Testis (tissue), 3 donors: ENCODE results near the gene HYAL3. TPM values are rescaled to one million over a fixed set of nuclear protein-coding genes. Genes with fewer than 3 reads are reported as not detected.

Experiments
- DNase-seq: peaks from one replicate; pipeline ENCODE4 v3.0.0-alpha.2; 2019
- H3K27ac ChIP-seq, 2 donors: fragments of 200-600 bp; sonication (generic); one replicate each; pipeline ENCODE4 v1.5.1; 2019
- H3K27me3 ChIP-seq: fragments of 200-600 bp; sonication (generic); one replicate; pipeline ENCODE4 v1.5.1; 2019
- H3K36me3 ChIP-seq: fragments of 200-600 bp; sonication (generic); one replicate; pipeline ENCODE4 v1.5.1; 2017; ENCODE audit warnings: low read depth; ENCODE audit errors: missing control alignments
- H3K4me1 ChIP-seq: fragments of 200-600 bp; sonication (generic); one replicate; pipeline ENCODE4 v1.5.1; 2019
- H3K4me3 ChIP-seq, 2 donors: fragments of 200-600 bp; sonication (generic); one replicate each; pipeline ENCODE4 v1.5.1; 2017 to 2019
- H3K9me3 ChIP-seq: fragments of 200-600 bp; sonication (generic); one replicate; pipeline ENCODE4 v1.5.1; 2017
- CTCF ChIP-seq, 3 experiments: fragments of 450-650 bp in 2 of 3; fragments of 200-600 bp in 1 of 3; sonication (generic) in 1 of 3; IDR thresholded peaks; one replicate each; pipeline ENCODE4 v1.5.1; 2016 to 2019; ENCODE audit warnings: antibody characterized with exemption in 3 of 3, mild to moderate bottlenecking in 2 of 3, moderate library complexity in 1 of 3
- POLR2A ChIP-seq: fragments of 450-650 bp; IDR thresholded peaks from one replicate; pipeline ENCODE4 v1.6.1; 2017; ENCODE audit warnings: antibody characterized with exemption, mild to moderate bottlenecking, moderate library complexity
- WGBS, 2 donors: methylation state at CpG; one replicate each; pipeline ENCODE4 v1.1.5; 2018; 5-methylcytosine and 5-hydroxymethylcytosine counted together
- intact Hi-C: fragments of 100-400 bp; cut with DNase I; formaldehyde crosslinking; loops from one replicate; pipeline ENCODE4 v1.15.1; 2023; ENCODE audit warnings: low total_unique reads
- polyA plus RNA-seq: library from polyadenylated mRNA; stranded (reverse); fragments of 350-450 nt; fragmentation: Illumina TruSeq; extraction: RNeasy Lipid Tissue Mini Kit (QIAGEN cat#74804); gene quantifications from one replicate; pipeline ENCODE4 v1.2.3, GENCODE V29; 2014; ENCODE audit warnings: low read depth, low replicate concordance; ENCODE audit not compliant: insufficient read depth
- total RNA-seq, 2 donors: library from RNA; depleted of rRNA; stranded (reverse); fragments of >200 nt; gene quantifications; one replicate each; pipeline ENCODE4 v1.2.3, GENCODE V29; 2016

The HYAL3 gene
- total and polyA plus RNA-seq, 3 donors from 2014 or later, result 13.8 to 27.9 (median 25.2) TPM

- TF ChIP-seq POLR2A (no peak), CTCF (IDR thresholded peaks at IDR 0.05) (no peak)
- intact Hi-C loops, result loop anchor here (10.0 kb wide), 1 partner anchor 66 kb away; no protein-coding TSS in a partner anchor
- DNase-seq, result peak; percentile 89
- H3K4me1 ChIP-seq, result peaks cover 53% of the 10 kb centered on the region
- peak overlapping the region; percentile 93 to 96 for H3K27ac ChIP-seq
- H3K27me3 ChIP-seq, result no peaks in the 10 kb centered on the region
- no peaks in the 10 kb centered on the region for H3K36me3 ChIP-seq
- no peaks in the 10 kb centered on the region for H3K9me3 ChIP-seq
- H3K4me3 ChIP-seq, result peak overlapping the region; percentile 76 to 82
- 0% methylated on average over 3 to 17 of the region's 45 CpGs for WGBS, 2 donors
Measured at GRCh38 chr3:50320853-50321335, 21.7 kb upstream of the HYAL3 start.

GRCh38 chr3:50319894-50320625 is 20.9 kb upstream of the HYAL3 start:
- Histone ChIP-seq H3K27me3 (no peaks in the 10 kb centered on the region), H3K36me3 (no peaks in the 10 kb centered on the region), H3K4me1 (peaks cover 53% of the 10 kb centered on the region), H3K27ac (peak overlapping the region; percentile 93 to 96), H3K9me3 (no peaks in the 10 kb centered on the region), H3K4me3 (peak overlapping the region; percentile 76 to 82)
- intact Hi-C loops, result loop anchor here (10.0 kb wide), 1 partner anchor 65 kb away; no protein-coding TSS in a partner anchor
- DNase-seq, result no peak
- 46 to 76% methylated on average over 22 to 29 of the region's 29 CpGs for WGBS, 2 donors
- TF ChIP-seq POLR2A (no peak), CTCF (IDR thresholded peaks at IDR 0.05) (no peak)

- DNase-seq, result no peak
- no peak overlapping the region for H3K4me3 ChIP-seq
- peaks cover 52% of the 10 kb centered on the region for H3K4me1 ChIP-seq
- no peaks in the 10 kb centered on the region for H3K36me3 ChIP-seq
- intact Hi-C loops, result no loop called here
- H3K9me3 ChIP-seq, result no peaks in the 10 kb centered on the region
- no peak overlapping the region for H3K27ac ChIP-seq
- TF ChIP-seq POLR2A, result no peak
- TF ChIP-seq CTCF (IDR thresholded peaks at IDR 0.05), result no peak
- 83 to 90% methylated on average over 16 of the region's 16 CpGs for WGBS, 2 donors
- no peaks in the 10 kb centered on the region for H3K27me3 ChIP-seq
Measured at GRCh38 chr3:50319181-50319893, 20.1 kb upstream of the HYAL3 start.

GRCh38 chr3:50318615-50319014 is 19.4 kb upstream of the HYAL3 start:
- Histone ChIP-seq H3K27ac (no peak overlapping the region), H3K9me3 (no peaks in the 10 kb centered on the region), H3K4me1 (peaks cover 45% of the 10 kb centered on the region), H3K36me3 (no peaks in the 10 kb centered on the region), H3K4me3 (no peak overlapping the region), H3K27me3 (no peaks in the 10 kb centered on the region)
- 75 to 84% methylated on average over 6 to 10 of the region's 10 CpGs for WGBS, 2 donors
- no peak for DNase-seq
- intact Hi-C loops, result no loop called here
- TF ChIP-seq POLR2A (no peak), CTCF (IDR thresholded peaks at IDR 0.05) (no peak)
